GM12878 (cell line): ENCODE results near the gene DDX31. TPM values are rescaled to one million over a fixed set of nuclear protein-coding genes. Genes with fewer than 3 reads are reported as not detected.

Experiments
- ATAC-seq: fragments of 200-7000 bp; cut with Tn5 transposase; 3 replicates; pipeline ENCODE4 v1.9.1; 2020; ENCODE audit warnings: mild to moderate bottlenecking, moderate library complexity
- BruUV-seq: library from RNA; stranded (reverse); fragments of 400-500 nt; replicated peaks from 2 replicates; lab custom pipeline; 2021; lab: Mats Ljungman, UMichigan
- CTCF ChIA-PET: fragments of 300-600 bp; sonication (Branson Sonifier 250); formaldehyde crosslinking; extraction: SDS; loops from one replicate; lab custom pipeline; 2021; ENCODE audit warnings: inconsistent platforms; lab: Yijun Ruan, JAX
- POLR2A ChIA-PET: fragments of 350-600 bp; formaldehyde crosslinking; extraction: SDS; loops from one replicate; lab custom pipeline; 2021; ENCODE audit warnings: inconsistent platforms; lab: Charles Lee
- RAD21 ChIA-PET: fragments of 300-600 bp; sonication (Branson Sonifier 250); formaldehyde crosslinking; loops from one replicate; lab custom pipeline; 2023; ENCODE audit warnings: antibody characterized with exemption; ENCODE audit not compliant: unreplicated experiment; lab: Charles Lee
- SMC1A ChIA-PET: fragments of 300-600 bp; sonication (Branson Sonifier 250); formaldehyde crosslinking; loops from one replicate; lab custom pipeline; 2023; ENCODE audit not compliant: unreplicated experiment, uncharacterized antibody; lab: Charles Lee
- DNase-seq: peaks from one replicate; pipeline ENCODE4 v3.0.0-alpha.2; 2011; ENCODE audit warnings: low read depth, low spot score
- FAIRE-seq: peaks from 3 replicates; lab custom pipeline; 2011; peaks lifted over from hg19 to GRCh38; lab: Jason Lieb, UNC
- H2AFZ ChIP-seq: 2 replicates; pipeline ENCODE4 v1.6.0; 2011; ENCODE audit warnings: low read depth, low read length, control low read depth; ENCODE audit not compliant: control insufficient read depth
- H3K27ac ChIP-seq: 2 replicates; pipeline ENCODE4 v1.5.1; 2011; ENCODE audit warnings: control low read depth; ENCODE audit not compliant: control insufficient read depth, insufficient read depth
- H3K27me3 ChIP-seq, 2 experiments: replicated peaks in 1 of 2; 2 replicates each; pipeline versions ENCODE4 v1.6.0 to v1.6.1; 2011; ENCODE audit warnings: low read length in 1 of 2; ENCODE audit not compliant: control insufficient read depth in 2 of 2, insufficient read depth in 2 of 2
- H3K36me3 ChIP-seq, 2 experiments: 2 replicates each; pipeline ENCODE4 v1.5.1; 2011; ENCODE audit warnings: low read length in 1 of 2; ENCODE audit not compliant: control insufficient read depth in 2 of 2, insufficient read depth in 2 of 2
- H3K4me1 ChIP-seq: 2 replicates; pipeline ENCODE4 v1.6.1; 2011; ENCODE audit warnings: mild to moderate bottlenecking, low read length, moderate library complexity, mixed read lengths; ENCODE audit not compliant: control insufficient read depth, insufficient read depth
- H3K4me2 ChIP-seq: 2 replicates; pipeline ENCODE4 v1.6.0; 2011; ENCODE audit warnings: control low read depth; ENCODE audit not compliant: control insufficient read depth, insufficient read depth
- H3K4me3 ChIP-seq: fragments of 200-600 bp; sonication (generic); 2 replicates; pipeline ENCODE4 v1.5.1; 2016
- H3K79me2 ChIP-seq: 2 replicates; pipeline ENCODE4 v1.6.0; 2011; ENCODE audit warnings: low read length; ENCODE audit not compliant: control insufficient read depth, insufficient read depth
- H3K9ac ChIP-seq: 2 replicates; pipeline ENCODE4 v1.8.0; 2011; ENCODE audit warnings: low read length, control low read depth, mixed read lengths; ENCODE audit not compliant: control insufficient read depth, insufficient read depth
- H3K9me3 ChIP-seq: replicated peaks from 3 replicates; pipeline ENCODE4 v1.5.1; 2011; ENCODE audit warnings: mild to moderate bottlenecking, low read length; ENCODE audit not compliant: control insufficient read depth, insufficient read depth
- H4K20me1 ChIP-seq: 2 replicates; pipeline ENCODE4 v1.6.0; 2011; ENCODE audit not compliant: control insufficient read depth, insufficient read depth
- CBFB ChIP-seq: IDR thresholded peaks from 2 replicates; pipeline ENCODE4 v1.6.1; 2016; ENCODE audit warnings: antibody characterized with exemption, low read depth
- CREM ChIP-seq: IDR thresholded peaks from 2 replicates; pipeline ENCODE4 v1.6.1; 2014; ENCODE audit warnings: antibody characterized with exemption, low read depth
- NFIC ChIP-seq: IDR thresholded peaks from 2 replicates; pipeline ENCODE4 v1.6.1; 2012; ENCODE audit warnings: low read depth, mild to moderate bottlenecking, inconsistent platforms, low read length, moderate library complexity
- PAX5 ChIP-seq: IDR thresholded peaks from 2 replicates; pipeline ENCODE4 v1.6.1; 2011; ENCODE audit warnings: low read depth, low read length, borderline replicate concordance
- POU2F2 ChIP-seq: IDR thresholded peaks from 3 replicates; pipeline ENCODE4 v1.6.1; 2011; ENCODE audit warnings: low read depth, mild to moderate bottlenecking, low read length, borderline replicate concordance
- RCOR1 ChIP-seq: conservative IDR thresholded peaks from 2 replicates; pipeline ENCODE4 v1.6.1; 2012; ENCODE audit warnings: low read depth, low read length, improper control_type of control experiment
- RELA ChIP-seq: fragments of 450-650 bp; IDR thresholded peaks from 2 replicates; pipeline ENCODE4 v1.8.0; 2014; ENCODE audit warnings: borderline replicate concordance; ENCODE audit not compliant: partially characterized antibody
- RFX5 ChIP-seq: IDR thresholded peaks from 2 replicates; pipeline ENCODE4 v1.6.1; 2011; ENCODE audit warnings: low read depth, low read length, improper control_type of control experiment
- SREBF2 ChIP-seq: IDR thresholded peaks from 2 replicates; pipeline ENCODE4 v1.6.1; 2012; ENCODE audit warnings: mild to moderate bottlenecking, low read length
- ZSCAN29 ChIP-seq: fragments of 450-650 bp; IDR thresholded peaks from 2 replicates; pipeline ENCODE4 v1.6.1; 2017; ENCODE audit warnings: mild to moderate bottlenecking, moderate library complexity
- ZZZ3 ChIP-seq: IDR thresholded peaks from 2 replicates; pipeline ENCODE4 v1.6.1; 2011; ENCODE audit warnings: low read depth; ENCODE audit not compliant: control insufficient read depth, insufficient read length
- WGBS: methylation state at CpG from one replicate; pipeline ENCODE4 v1.1.6; 2016; ENCODE audit warnings: low lambda C conversion rate; ENCODE audit not compliant: insufficient replicate concordance, insufficient coverage; ENCODE audit errors: missing lambda C conversion rate; 5-methylcytosine and 5-hydroxymethylcytosine counted together
- in situ Hi-C: fragments of 300-500 bp; cut with MboI; formaldehyde crosslinking; loops from 9 replicates; pipeline ENCODE4 v1.14.3; 2018; ENCODE audit warnings: mixed read lengths
- intact Hi-C: fragments of 100-400 bp; cut with micrococcal nuclease; formaldehyde crosslinking; loops from one replicate; pipeline ENCODE4 v1.14.2; 2022; ENCODE audit not compliant: unreplicated experiment
- polyA plus RNA-seq, 11 experiments: library from polyadenylated mRNA; depleted of rRNA in 4 of 11; unstranded in 6 of 11; stranded (reverse) in 5 of 11; fragments of >200 nt; fragmentation: Nextera tagmentation in 4 of 11; fragmentation: Illumina TruSeq in 1 of 11; extraction: Ambion mirVana in 4 of 11; extraction: Trizol in 1 of 11; gene quantifications; 1 replicate in 1 of 11; 2 replicates in 10 of 11; pipeline versions ENCODE4 v1.2.1 to v1.2.3, GENCODE V29; 2011 to 2016; ENCODE audit warnings: inconsistent platforms in 2 of 11, missing spikeins in 2 of 11, low read depth in 1 of 11
- total RNA-seq, 4 experiments: library from RNA; depleted of rRNA in 3 of 4; stranded (reverse); fragments of >200 nt in 3 of 4; fragmentation: Illumina TruSeq in 1 of 4; extraction: Trizol in 1 of 4; gene quantifications; 2 replicates each; pipeline versions ENCODE4 v1.2.1 to v1.2.3, GENCODE V29; 2013 to 2021
- TF ChIP-seq, protein P1 (sequence below): fragments of 450-650 bp; conservative IDR thresholded peaks from 2 replicates; pipeline ENCODE4 v1.6.1; 2017; ENCODE audit warnings: mild to moderate bottlenecking, moderate library complexity

Gene DDX31
- total and polyA plus RNA-seq, 10 of the 15 experiments (the other 5 are each of a cell fraction or from before 2014, with no cell fraction given): 12.1 to 30.8 (median 20.8) TPM

DNA sequence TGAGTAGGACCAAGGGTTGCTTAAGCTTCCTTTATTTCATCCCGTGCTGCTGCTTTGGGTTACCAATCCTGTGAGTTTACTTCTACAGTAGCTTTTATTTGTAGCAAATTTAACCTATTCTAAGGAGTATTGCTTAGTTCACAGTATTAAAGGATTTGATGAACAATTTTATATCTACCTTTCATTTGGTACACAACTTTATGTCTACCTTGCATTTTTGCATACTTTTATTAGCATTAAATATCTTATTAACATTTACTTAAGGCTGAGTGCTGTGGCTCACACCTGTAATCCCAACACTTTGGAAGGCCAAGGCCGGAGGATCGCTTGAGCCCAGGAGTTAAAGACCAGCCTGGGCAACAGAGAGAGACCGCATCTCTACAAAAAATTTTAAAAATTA, 4.7 kb upstream of the DDX31 start:
- peaks cover 79% of the 10 kb centered on the region for H3K79me2 ChIP-seq
- no peak overlapping the region for H3K9ac ChIP-seq
- WGBS: 96% methylated on average over 4 of the region's 4 CpGs
- H3K4me1 ChIP-seq: peaks cover 3% of the 10 kb centered on the region
- H3K27me3 ChIP-seq: no peaks in the 10 kb centered on the region
- CTCF ChIA-PET: interaction anchor here (0.7 kb wide), 1 partner anchor 1487 kb away, joined by 3 read pairs; no protein-coding TSS in a partner anchor
- RAD21 ChIA-PET: no interaction called here
- no peaks in the 10 kb centered on the region for H4K20me1 ChIP-seq
- no TSS peak for BruUV-seq
- no peak for TF ChIP-seq CBFB
- no peak for TF ChIP-seq RCOR1
- TF ChIP-seq ZZZ3: no peak
- no peak for TF ChIP-seq NFIC
- no peak for TF ChIP-seq RFX5
- TF ChIP-seq, protein P1, sequence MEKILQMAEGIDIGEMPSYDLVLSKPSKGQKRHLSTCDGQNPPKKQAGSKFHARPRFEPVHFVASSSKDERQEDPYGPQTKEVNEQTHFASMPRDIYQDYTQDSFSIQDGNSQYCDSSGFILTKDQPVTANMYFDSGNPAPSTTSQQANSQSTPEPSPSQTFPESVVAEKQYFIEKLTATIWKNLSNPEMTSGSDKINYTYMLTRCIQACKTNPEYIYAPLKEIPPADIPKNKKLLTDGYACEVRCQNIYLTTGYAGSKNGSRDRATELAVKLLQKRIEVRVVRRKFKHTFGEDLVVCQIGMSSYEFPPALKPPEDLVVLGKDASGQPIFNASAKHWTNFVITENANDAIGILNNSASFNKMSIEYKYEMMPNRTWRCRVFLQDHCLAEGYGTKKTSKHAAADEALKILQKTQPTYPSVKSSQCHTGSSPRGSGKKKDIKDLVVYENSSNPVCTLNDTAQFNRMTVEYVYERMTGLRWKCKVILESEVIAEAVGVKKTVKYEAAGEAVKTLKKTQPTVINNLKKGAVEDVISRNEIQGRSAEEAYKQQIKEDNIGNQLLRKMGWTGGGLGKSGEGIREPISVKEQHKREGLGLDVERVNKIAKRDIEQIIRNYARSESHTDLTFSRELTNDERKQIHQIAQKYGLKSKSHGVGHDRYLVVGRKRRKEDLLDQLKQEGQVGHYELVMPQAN: no peak
- no peak for TF ChIP-seq POU2F2
- no peak for TF ChIP-seq ZSCAN29
- no peak for TF ChIP-seq RELA
- TF ChIP-seq PAX5: no peak
- TF ChIP-seq CREM: no peak
- TF ChIP-seq SREBF2: no peak
- ATAC-seq (no peak), DNase-seq (no peak), FAIRE-seq (no peak)
- H3K36me3 ChIP-seq: peaks cover 11 to 12% of the 10 kb centered on the region in 2 experiments
- POLR2A ChIA-PET: interaction anchor here (1.4 kb wide), 1 partner anchor 12 kb away, joined by 3 read pairs; no protein-coding TSS in a partner anchor
- H3K4me3 ChIP-seq: no peak overlapping the region
- SMC1A ChIA-PET: interaction anchor here (1.0 to 2.1 kb wide), 2 partner anchors 17 to 291 kb away, joined by 3 to 8 read pairs; no protein-coding TSS in a partner anchor
- H2AFZ ChIP-seq: no peak overlapping the region
- no peak overlapping the region; the same call in 1 of the 2 replicates for H3K4me2 ChIP-seq
- in situ Hi-C loops (no loop called here), intact Hi-C loops (loop anchor here (10.0 kb wide), 1 partner anchor 230 kb away; no protein-coding TSS in a partner anchor)
- H3K27ac ChIP-seq: no peak overlapping the region
- H3K9me3 ChIP-seq: no peaks in the 10 kb centered on the region
